Liver (tissue), 3 donors: ENCODE data around the gene SORCS2.

ENCODE experiments used
- CTCF ChIP-seq: fragments of 150-350 bp; IDR thresholded peaks from 2 replicates; pipeline ENCODE4 v1.5.1; 2017; ENCODE audit warnings: improper control_type of control experiment, low read depth, low read length; ENCODE audit not compliant: missing input control
- EGR1 ChIP-seq, 2 donors: IDR thresholded peaks; 2 replicates each; pipeline ENCODE4 v1.6.1; 2016 to 2018; ENCODE audit warnings: antibody characterized with exemption in 2 of 2, low read depth in 2 of 2
- RAD21 ChIP-seq, 2 donors: IDR thresholded peaks; 2 replicates each; pipeline ENCODE4 v1.6.1; 2016; ENCODE audit warnings: antibody characterized with exemption in 2 of 2, mild to moderate bottlenecking in 2 of 2
- ZBTB33 ChIP-seq: IDR thresholded peaks from 2 replicates; pipeline ENCODE4 v1.6.1; 2016; ENCODE audit warnings: antibody characterized with exemption
- TF ChIP-seq, protein P1 (sequence below): IDR thresholded peaks from 2 replicates; pipeline ENCODE4 v1.6.1; 2016; ENCODE audit warnings: antibody characterized with exemption
- donor health status: healthy.
- donor health status: healthy.

DNA sequence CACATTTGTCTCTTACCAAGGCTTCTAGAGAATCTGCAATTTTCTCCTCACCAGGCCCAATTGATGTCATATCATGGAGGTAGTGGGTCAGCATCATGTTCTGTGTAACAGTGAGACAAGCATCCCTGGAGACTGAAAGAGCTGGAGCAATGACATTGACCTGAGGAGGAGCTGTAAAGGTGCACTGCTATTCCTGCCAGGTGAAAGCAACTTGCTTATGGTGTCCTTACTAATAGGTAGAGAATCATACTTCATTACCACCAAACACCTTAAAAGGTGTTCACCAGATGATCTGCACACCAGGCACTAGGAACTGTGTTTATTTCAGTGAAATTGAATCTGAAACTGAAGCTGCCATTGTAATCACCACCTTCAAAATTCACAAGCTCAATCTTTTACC is 558.6 kb downstream of the SORCS2 start:
- TF ChIP-seq CTCF (no peak), ZBTB33 (no peak), RAD21 (IDR thresholded peaks at IDR 0.05) (no peak), EGR1 (IDR thresholded peaks at IDR 0.05; ENCODE audit: low read depth in 2 of 2) (no peak)
- TF ChIP-seq, protein P1, sequence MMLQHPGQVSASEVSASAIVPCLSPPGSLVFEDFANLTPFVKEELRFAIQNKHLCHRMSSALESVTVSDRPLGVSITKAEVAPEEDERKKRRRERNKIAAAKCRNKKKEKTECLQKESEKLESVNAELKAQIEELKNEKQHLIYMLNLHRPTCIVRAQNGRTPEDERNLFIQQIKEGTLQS, result no peak
